A673 (cell line): ENCODE data around the gene SCYL2. TPM values are rescaled to one million over a fixed set of nuclear protein-coding genes. Genes with fewer than 3 reads are reported as not detected.

Experiments used
- BruUV-seq: library from RNA; stranded (reverse); fragments of 400-500 nt; replicated peaks from 2 replicates; lab custom pipeline; 2021; lab: Mats Ljungman, UMichigan
- CTCF ChIA-PET: fragments of 300-600 bp; sonication (Branson Sonifier 250); formaldehyde crosslinking; loops from one replicate; lab custom pipeline; 2022; ENCODE audit warnings: antibody characterized with exemption; lab: Charles Lee
- POLR2A ChIA-PET: fragments of 300-600 bp; sonication (Branson Sonifier 250); formaldehyde crosslinking; loops from one replicate; lab custom pipeline; 2022; ENCODE audit warnings: antibody characterized with exemption; ENCODE audit not compliant: low non-redundant PET; lab: Charles Lee
- DNase-seq: peaks from one replicate; pipeline ENCODE4 v3.0.0-alpha.2; 2015; ENCODE audit warnings: low spot score
- H3K27ac ChIP-seq: fragments of 200-600 bp; sonication (generic); 2 replicates; pipeline ENCODE4 v1.5.1; 2016; ENCODE audit warnings: mixed run types, low read depth, mild to moderate bottlenecking, mixed read lengths, antibody characterized with exemption, low read length; ENCODE audit not compliant: poor library complexity, severe bottlenecking
- H3K27me3 ChIP-seq: fragments of 200-600 bp; sonication (generic); replicated peaks from 2 replicates; pipeline ENCODE4 v1.6.1; 2017; ENCODE audit warnings: mixed run types, low read depth, mild to moderate bottlenecking, mixed read lengths, antibody characterized with exemption, low read length; ENCODE audit not compliant: insufficient read depth, poor library complexity
- H3K36me3 ChIP-seq: fragments of 200-600 bp; sonication (generic); 2 replicates; pipeline ENCODE4 v1.6.1; 2016; ENCODE audit warnings: mixed run types, mild to moderate bottlenecking, mixed read lengths, antibody characterized with exemption, low read length; ENCODE audit not compliant: insufficient read depth, poor library complexity, severe bottlenecking
- H3K4me1 ChIP-seq: fragments of 200-600 bp; sonication (generic); 2 replicates; pipeline ENCODE4 v1.6.1; 2017; ENCODE audit warnings: mixed run types, mild to moderate bottlenecking, mixed read lengths, antibody characterized with exemption, low read length; ENCODE audit not compliant: insufficient read depth, poor library complexity, severe bottlenecking
- H3K4me3 ChIP-seq: fragments of 200-600 bp; sonication (generic); 2 replicates; pipeline ENCODE4 v1.5.1; 2016; ENCODE audit warnings: low read depth, mixed run types, mild to moderate bottlenecking, mixed read lengths, low read length; ENCODE audit not compliant: poor library complexity, severe bottlenecking
- H3K9me3 ChIP-seq: fragments of 200-600 bp; sonication (generic); 2 replicates; pipeline ENCODE4 v1.6.1; 2016; ENCODE audit warnings: mixed run types, low read depth, mild to moderate bottlenecking, mixed read lengths, antibody characterized with exemption, low read length; ENCODE audit not compliant: poor library complexity, severe bottlenecking
- EZH2 ChIP-seq: fragments of 200-600 bp; sonication (generic); IDR thresholded peaks from 2 replicates; pipeline ENCODE4 v1.6.1; 2017; ENCODE audit warnings: borderline replicate concordance, low read depth, mild to moderate bottlenecking, mixed read lengths, antibody characterized with exemption, low read length; ENCODE audit not compliant: poor library complexity, severe bottlenecking
- intact Hi-C: fragments of 100-400 bp; cut with micrococcal nuclease; formaldehyde crosslinking; loops from one replicate; pipeline ENCODE4 v1.10.0; 2022; ENCODE audit not compliant: unreplicated experiment
- total RNA-seq: library from RNA; stranded (reverse); gene quantifications from 2 replicates; pipeline ENCODE4 v1.2.3, GENCODE V29; 2021
- TF ChIP-seq, protein P1 (sequence below): fragments of 300-800, 200-600 bp; sonication (generic); conservative IDR thresholded peaks from 2 replicates; pipeline ENCODE4 v1.5.1; 2017; ENCODE audit warnings: low read depth, mild to moderate bottlenecking, antibody characterized with exemption, low read length, moderate library complexity, mixed read lengths

SCYL2 gene
- total RNA-seq, 1 experiment from 2014 or later, result 61.3 TPM

DNA sequence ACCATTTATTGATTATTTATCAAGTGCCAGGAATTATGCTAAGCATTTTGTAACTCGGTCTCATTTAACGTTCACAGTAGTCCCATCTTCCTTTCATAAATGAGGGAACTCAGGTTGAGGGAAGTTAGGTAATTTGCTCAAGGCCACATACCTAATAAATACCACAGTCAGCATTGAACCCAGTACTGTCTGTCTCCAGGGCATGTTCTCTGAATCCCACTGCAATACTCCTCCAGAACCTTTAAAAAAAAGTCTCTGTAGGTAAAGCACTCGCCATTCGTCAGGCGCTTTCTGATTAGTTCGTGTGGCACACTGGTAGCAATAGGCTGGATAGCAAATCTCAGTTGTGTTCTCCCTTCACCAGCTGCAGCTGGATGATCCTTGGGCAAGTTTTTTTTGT, 104.2 kb downstream of the SCYL2 start:
- no peak overlapping the region for H3K27ac ChIP-seq
- intact Hi-C loops, result no loop called here
- no peaks in the 10 kb centered on the region for H3K27me3 ChIP-seq
- H3K36me3 ChIP-seq, result no peaks in the 10 kb centered on the region
- ChIA-PET POLR2A (no interaction called here), CTCF (no interaction called here)
- H3K9me3 ChIP-seq, result no peaks in the 10 kb centered on the region
- no peaks in the 10 kb centered on the region for H3K4me1 ChIP-seq
- no TSS peak for BruUV-seq
- no peak overlapping the region for H3K4me3 ChIP-seq
- TF ChIP-seq, protein P1, sequence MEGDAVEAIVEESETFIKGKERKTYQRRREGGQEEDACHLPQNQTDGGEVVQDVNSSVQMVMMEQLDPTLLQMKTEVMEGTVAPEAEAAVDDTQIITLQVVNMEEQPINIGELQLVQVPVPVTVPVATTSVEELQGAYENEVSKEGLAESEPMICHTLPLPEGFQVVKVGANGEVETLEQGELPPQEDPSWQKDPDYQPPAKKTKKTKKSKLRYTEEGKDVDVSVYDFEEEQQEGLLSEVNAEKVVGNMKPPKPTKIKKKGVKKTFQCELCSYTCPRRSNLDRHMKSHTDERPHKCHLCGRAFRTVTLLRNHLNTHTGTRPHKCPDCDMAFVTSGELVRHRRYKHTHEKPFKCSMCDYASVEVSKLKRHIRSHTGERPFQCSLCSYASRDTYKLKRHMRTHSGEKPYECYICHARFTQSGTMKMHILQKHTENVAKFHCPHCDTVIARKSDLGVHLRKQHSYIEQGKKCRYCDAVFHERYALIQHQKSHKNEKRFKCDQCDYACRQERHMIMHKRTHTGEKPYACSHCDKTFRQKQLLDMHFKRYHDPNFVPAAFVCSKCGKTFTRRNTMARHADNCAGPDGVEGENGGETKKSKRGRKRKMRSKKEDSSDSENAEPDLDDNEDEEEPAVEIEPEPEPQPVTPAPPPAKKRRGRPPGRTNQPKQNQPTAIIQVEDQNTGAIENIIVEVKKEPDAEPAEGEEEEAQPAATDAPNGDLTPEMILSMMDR, result no peak
- TF ChIP-seq EZH2, result no peak
- DNase-seq, result no peak

DNA sequence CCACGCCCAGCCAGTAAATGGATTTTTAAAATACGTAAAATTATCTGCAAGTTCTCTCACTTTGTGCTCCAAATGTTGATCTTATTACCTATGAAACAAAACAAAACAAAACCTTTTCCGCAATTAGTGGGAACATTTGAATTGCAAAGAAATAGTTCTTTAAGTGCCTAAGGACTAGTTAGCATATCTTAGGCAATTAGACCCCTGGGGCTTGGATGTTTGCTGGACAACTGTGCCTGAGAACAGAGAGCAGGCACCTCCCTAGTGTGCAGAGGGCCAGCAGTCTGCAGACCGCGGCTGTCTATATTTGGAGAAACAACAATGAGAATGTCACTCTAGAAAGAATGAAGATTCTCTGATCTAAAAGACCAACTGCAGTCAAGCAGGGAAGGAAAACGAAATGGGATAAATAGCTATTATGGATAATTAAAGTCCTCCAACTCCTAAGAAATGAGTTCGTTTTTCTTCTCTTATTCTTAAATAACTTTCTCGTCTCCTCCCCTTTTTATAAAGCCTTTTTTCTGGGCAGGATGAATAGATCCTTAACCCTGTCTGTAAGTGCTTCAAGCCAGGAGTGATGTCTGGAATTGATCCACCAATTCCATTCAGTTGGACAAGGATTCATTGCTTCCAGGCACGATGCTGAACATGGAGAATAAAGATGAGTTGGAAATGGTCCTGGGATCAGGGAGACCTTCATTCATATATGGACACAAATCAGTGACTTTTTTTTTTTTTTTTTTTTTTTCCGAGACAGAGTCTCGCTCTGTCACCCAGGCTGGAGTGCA, 106.1 kb downstream of the SCYL2 start:
- CTCF ChIA-PET, result no interaction called here

DNA sequence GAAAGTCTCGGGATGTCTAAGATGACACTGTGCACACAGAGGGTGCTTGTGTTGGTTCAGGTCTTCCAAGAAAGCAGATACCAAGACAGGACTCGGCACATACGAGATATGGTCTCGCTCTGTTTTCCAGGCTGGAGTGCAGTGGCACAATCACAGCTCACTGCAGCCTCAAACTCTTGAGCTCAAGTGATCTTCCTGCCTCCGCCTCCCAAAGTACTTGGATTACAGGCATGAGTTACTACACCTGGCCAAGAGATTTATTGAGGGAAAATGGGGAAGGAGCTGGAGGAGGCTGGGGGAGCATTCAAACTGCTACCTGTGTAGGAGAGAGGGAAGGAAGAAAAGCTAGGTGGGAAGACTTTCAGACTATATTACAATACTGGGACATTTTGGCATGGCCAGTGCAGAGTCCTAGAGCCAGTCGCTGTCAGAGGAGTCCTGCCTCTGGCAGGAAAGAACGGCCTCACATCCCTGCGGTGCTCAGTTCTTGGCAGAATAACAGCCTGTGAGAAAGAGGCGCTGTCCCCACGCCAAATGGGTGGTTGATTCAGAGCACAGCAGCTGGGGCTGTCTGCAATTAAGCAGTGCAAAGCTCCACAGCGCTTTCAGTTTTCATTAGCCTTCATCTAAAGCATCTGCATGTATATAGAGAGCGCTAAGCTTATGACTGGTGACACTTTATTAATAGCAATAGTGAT, 108.2 kb downstream of the SCYL2 start:
- intact Hi-C loops, result no loop called here
- POLR2A ChIA-PET, result no interaction called here
- peak; percentile 36 for DNase-seq
- no peak overlapping the region for H3K4me3 ChIP-seq
- H3K27ac ChIP-seq, result no peak overlapping the region
- BruUV-seq, result no TSS peak
- no peaks in the 10 kb centered on the region for H3K27me3 ChIP-seq
- CTCF ChIA-PET, result no interaction called here
- TF ChIP-seq EZH2, result no peak
- TF ChIP-seq, protein P1, result no peak
- H3K4me1 ChIP-seq, result no peaks in the 10 kb centered on the region
- H3K9me3 ChIP-seq, result no peaks in the 10 kb centered on the region
- H3K36me3 ChIP-seq, result no peaks in the 10 kb centered on the region

More for the DNA sequence above, 106.1 kb downstream of the SCYL2 start:
- Histone ChIP-seq H3K27me3 (no peaks in the 10 kb centered on the region), H3K27ac (no peak overlapping the region), H3K9me3 (no peaks in the 10 kb centered on the region), H3K36me3 (no peaks in the 10 kb centered on the region), H3K4me1 (no peaks in the 10 kb centered on the region), H3K4me3 (no peak overlapping the region)
- peak; percentile 19 for DNase-seq
- TF ChIP-seq EZH2, result no peak
- TF ChIP-seq, protein P1, result no peak
- POLR2A ChIA-PET, result no interaction called here
- BruUV-seq, result no TSS peak
- intact Hi-C loops, result no loop called here
